Measurements from ENCODE around the gene TADA2A.

- TF ChIP-seq TAF1 (IDR thresholded peaks at IDR 0.05; ENCODE audit: low read depth, low read length) = no peak
- no peak for TF ChIP-seq POLR2AphosphoS5 (IDR thresholded peaks at IDR 0.05; ENCODE audit: low read depth, low read length)
- TF ChIP-seq POLR2A (IDR thresholded peaks at IDR 0.05; ENCODE audit: low read depth, low read length) = no peak
- TF ChIP-seq PAX5 (IDR thresholded peaks at IDR 0.05; ENCODE audit: insufficient read depth, low read length, severe bottlenecking) = no peak
- TF ChIP-seq SPI1 (IDR thresholded peaks at IDR 0.05; ENCODE audit: low read depth, low read length) = no peak
- TF ChIP-seq POU2F2 (IDR thresholded peaks at IDR 0.05; ENCODE audit: low read depth, low read length) = no peak
These were observed 20.2 kb upstream of the TADA2A start for GRCh38 chr17:37386462-37386861.

Measured in GM12891 (cell line).